GM12878 (cell line): ENCODE results near the gene SLC39A11. TPM values are rescaled to one million over a fixed set of nuclear protein-coding genes. Genes with fewer than 3 reads are reported as not detected.

Source experiments
- ATAC-seq: fragments of 200-7000 bp; cut with Tn5 transposase; 3 replicates; pipeline ENCODE4 v1.9.1; 2020; ENCODE audit warnings: mild to moderate bottlenecking, moderate library complexity
- BruUV-seq: library from RNA; stranded (reverse); fragments of 400-500 nt; replicated peaks from 2 replicates; lab custom pipeline; 2021; lab: Mats Ljungman, UMichigan
- CTCF ChIA-PET: fragments of 300-600 bp; sonication (Branson Sonifier 250); formaldehyde crosslinking; extraction: SDS; loops from one replicate; lab custom pipeline; 2021; ENCODE audit warnings: inconsistent platforms; lab: Yijun Ruan, JAX
- POLR2A ChIA-PET: fragments of 350-600 bp; formaldehyde crosslinking; extraction: SDS; loops from one replicate; lab custom pipeline; 2021; ENCODE audit warnings: inconsistent platforms; lab: Charles Lee
- RAD21 ChIA-PET: fragments of 300-600 bp; sonication (Branson Sonifier 250); formaldehyde crosslinking; loops from one replicate; lab custom pipeline; 2023; ENCODE audit warnings: antibody characterized with exemption; ENCODE audit not compliant: unreplicated experiment; lab: Charles Lee
- SMC1A ChIA-PET: fragments of 300-600 bp; sonication (Branson Sonifier 250); formaldehyde crosslinking; loops from one replicate; lab custom pipeline; 2023; ENCODE audit not compliant: unreplicated experiment, uncharacterized antibody; lab: Charles Lee
- DNase-seq: peaks from one replicate; pipeline ENCODE4 v3.0.0-alpha.2; 2011; ENCODE audit warnings: low read depth, low spot score
- FAIRE-seq: peaks from 3 replicates; lab custom pipeline; 2011; peaks lifted over from hg19 to GRCh38; lab: Jason Lieb, UNC
- H2AFZ ChIP-seq: 2 replicates; pipeline ENCODE4 v1.6.0; 2011; ENCODE audit warnings: low read depth, low read length, control low read depth; ENCODE audit not compliant: control insufficient read depth
- H3K27ac ChIP-seq: 2 replicates; pipeline ENCODE4 v1.5.1; 2011; ENCODE audit warnings: control low read depth; ENCODE audit not compliant: control insufficient read depth, insufficient read depth
- H3K27me3 ChIP-seq, 2 experiments: replicated peaks in 1 of 2; 2 replicates each; pipeline versions ENCODE4 v1.6.0 to v1.6.1; 2011; ENCODE audit warnings: low read length in 1 of 2; ENCODE audit not compliant: control insufficient read depth in 2 of 2, insufficient read depth in 2 of 2
- H3K36me3 ChIP-seq, 2 experiments: 2 replicates each; pipeline ENCODE4 v1.5.1; 2011; ENCODE audit warnings: low read length in 1 of 2; ENCODE audit not compliant: control insufficient read depth in 2 of 2, insufficient read depth in 2 of 2
- H3K4me1 ChIP-seq: 2 replicates; pipeline ENCODE4 v1.6.1; 2011; ENCODE audit warnings: mild to moderate bottlenecking, low read length, moderate library complexity, mixed read lengths; ENCODE audit not compliant: control insufficient read depth, insufficient read depth
- H3K4me2 ChIP-seq: 2 replicates; pipeline ENCODE4 v1.6.0; 2011; ENCODE audit warnings: control low read depth; ENCODE audit not compliant: control insufficient read depth, insufficient read depth
- H3K4me3 ChIP-seq: fragments of 200-600 bp; sonication (generic); 2 replicates; pipeline ENCODE4 v1.5.1; 2016
- H3K79me2 ChIP-seq: 2 replicates; pipeline ENCODE4 v1.6.0; 2011; ENCODE audit warnings: low read length; ENCODE audit not compliant: control insufficient read depth, insufficient read depth
- H3K9ac ChIP-seq: 2 replicates; pipeline ENCODE4 v1.8.0; 2011; ENCODE audit warnings: low read length, control low read depth, mixed read lengths; ENCODE audit not compliant: control insufficient read depth, insufficient read depth
- H3K9me3 ChIP-seq: replicated peaks from 3 replicates; pipeline ENCODE4 v1.5.1; 2011; ENCODE audit warnings: mild to moderate bottlenecking, low read length; ENCODE audit not compliant: control insufficient read depth, insufficient read depth
- H4K20me1 ChIP-seq: 2 replicates; pipeline ENCODE4 v1.6.0; 2011; ENCODE audit not compliant: control insufficient read depth, insufficient read depth
- ASH2L ChIP-seq: fragments of 300-600, 200-600 bp; sonication (generic); IDR thresholded peaks from 2 replicates; pipeline ENCODE4 v1.6.1; 2017; ENCODE audit warnings: low read depth, mild to moderate bottlenecking, borderline replicate concordance
- CHD1 ChIP-seq: IDR thresholded peaks from 2 replicates; pipeline ENCODE4 v1.6.1; 2012; ENCODE audit warnings: low read depth, low read length, improper control_type of control experiment
- CHD4 ChIP-seq: fragments of 200-600 bp; sonication (generic); IDR thresholded peaks from 2 replicates; pipeline ENCODE4 v1.6.1; 2016; ENCODE audit warnings: mild to moderate bottlenecking
- CREB1 ChIP-seq: IDR thresholded peaks from 2 replicates; pipeline ENCODE4 v1.6.1; 2012; ENCODE audit warnings: low read depth, mild to moderate bottlenecking, inconsistent platforms
- EED ChIP-seq: sonication (generic); IDR thresholded peaks from 2 replicates; pipeline ENCODE4 v1.6.1; 2016; ENCODE audit warnings: antibody characterized with exemption, low read depth
- FOS ChIP-seq: IDR thresholded peaks from 3 replicates; pipeline ENCODE4 v1.6.1; 2011; ENCODE audit warnings: borderline replicate concordance; ENCODE audit not compliant: insufficient read length; ENCODE audit errors: extremely low read depth
- FOXK2 ChIP-seq: fragments of 450-650 bp; IDR thresholded peaks from 2 replicates; pipeline ENCODE4 v1.6.1; 2017; ENCODE audit warnings: mild to moderate bottlenecking, moderate library complexity
- GABPA ChIP-seq: IDR thresholded peaks from 2 replicates; pipeline ENCODE4 v1.6.1; 2014; ENCODE audit warnings: antibody characterized with exemption, low read depth, mild to moderate bottlenecking, inconsistent platforms
- KAT2A ChIP-seq: conservative IDR thresholded peaks from 2 replicates; pipeline ENCODE4 v1.6.1; 2011; ENCODE audit warnings: low read depth, low read length; ENCODE audit not compliant: control insufficient read depth
- MAX ChIP-seq: IDR thresholded peaks from 2 replicates; pipeline ENCODE4 v1.6.1; 2012; ENCODE audit warnings: low read depth, low read length, improper control_type of control experiment
- MEF2A ChIP-seq: IDR thresholded peaks from 2 replicates; pipeline ENCODE4 v1.6.1; 2011; ENCODE audit warnings: low read depth, mild to moderate bottlenecking, low read length, moderate library complexity; ENCODE audit not compliant: insufficient read depth
- MTA2 ChIP-seq: fragments of 450-650 bp; IDR thresholded peaks from 2 replicates; pipeline ENCODE4 v1.6.1; 2016; ENCODE audit warnings: low read depth, mild to moderate bottlenecking, moderate library complexity
- NFYB ChIP-seq: IDR thresholded peaks from 2 replicates; pipeline ENCODE4 v1.6.1; 2011; ENCODE audit warnings: low read depth, mild to moderate bottlenecking, low read length, improper control_type of control experiment, moderate library complexity; ENCODE audit not compliant: insufficient read depth
- NR2C1 ChIP-seq: fragments of 450-650 bp; IDR thresholded peaks from 2 replicates; pipeline ENCODE4 v1.6.1; 2017; ENCODE audit warnings: antibody characterized with exemption, mild to moderate bottlenecking, moderate library complexity
- NR2C2 ChIP-seq: IDR thresholded peaks from 2 replicates; pipeline ENCODE4 v1.6.1; 2011; ENCODE audit warnings: borderline replicate concordance, low read depth; ENCODE audit not compliant: control insufficient read depth, insufficient read length
- POLR2AphosphoS5 ChIP-seq: IDR thresholded peaks from 2 replicates; pipeline ENCODE4 v1.6.1; 2011; ENCODE audit warnings: mild to moderate bottlenecking, low read length, inconsistent platforms
- RELB ChIP-seq: fragments of 450-650 bp; IDR thresholded peaks from 2 replicates; pipeline ENCODE4 v1.6.1; 2017; ENCODE audit warnings: low read depth, mild to moderate bottlenecking, moderate library complexity
- SMAD5 ChIP-seq: IDR thresholded peaks from 2 replicates; pipeline ENCODE4 v1.6.1; 2016; ENCODE audit warnings: antibody characterized with exemption, low read depth
- ZBTB11 ChIP-seq: fragments of 450-650 bp; formaldehyde crosslinking; IDR thresholded peaks from 2 replicates; pipeline ENCODE4 v1.5.0; 2022; ENCODE audit warnings: mild to moderate bottlenecking, missing genetic modification characterization
- WGBS: methylation state at CpG from one replicate; pipeline ENCODE4 v1.1.6; 2016; ENCODE audit warnings: low lambda C conversion rate; ENCODE audit not compliant: insufficient replicate concordance, insufficient coverage; ENCODE audit errors: missing lambda C conversion rate; 5-methylcytosine and 5-hydroxymethylcytosine counted together
- in situ Hi-C: fragments of 300-500 bp; cut with MboI; formaldehyde crosslinking; loops from 9 replicates; pipeline ENCODE4 v1.14.3; 2018; ENCODE audit warnings: mixed read lengths
- intact Hi-C: fragments of 100-400 bp; cut with micrococcal nuclease; formaldehyde crosslinking; loops from one replicate; pipeline ENCODE4 v1.14.2; 2022; ENCODE audit not compliant: unreplicated experiment
- polyA plus RNA-seq, 11 experiments: library from polyadenylated mRNA; depleted of rRNA in 4 of 11; unstranded in 6 of 11; stranded (reverse) in 5 of 11; fragments of >200 nt; fragmentation: Nextera tagmentation in 4 of 11; fragmentation: Illumina TruSeq in 1 of 11; extraction: Ambion mirVana in 4 of 11; extraction: Trizol in 1 of 11; gene quantifications; 1 replicate in 1 of 11; 2 replicates in 10 of 11; pipeline versions ENCODE4 v1.2.1 to v1.2.3, GENCODE V29; 2011 to 2016; ENCODE audit warnings: inconsistent platforms in 2 of 11, missing spikeins in 2 of 11, low read depth in 1 of 11
- total RNA-seq, 4 experiments: library from RNA; depleted of rRNA in 3 of 4; stranded (reverse); fragments of >200 nt in 3 of 4; fragmentation: Illumina TruSeq in 1 of 4; extraction: Trizol in 1 of 4; gene quantifications; 2 replicates each; pipeline versions ENCODE4 v1.2.1 to v1.2.3, GENCODE V29; 2013 to 2021

SLC39A11 gene
- total and polyA plus RNA-seq, 10 of the 15 experiments (the other 5 are each of a cell fraction or from before 2014, with no cell fraction given), result 8.6 to 23.8 (median 14.0) TPM

- intact Hi-C loops, result no loop called here
- DNase-seq (no peak), FAIRE-seq (no peak), ATAC-seq (no peak)
- Histone ChIP-seq H2AFZ (no peak overlapping the region), H3K27ac (no peak overlapping the region), H3K36me3 (peaks cover 0 to 2% of the 10 kb centered on the region in 2 experiments; a peak in 1 of 4 replicates), H3K9me3 (peaks cover 14% of the 10 kb centered on the region; the same call in 2 of the 3 replicates), H3K4me3 (no peak overlapping the region), H4K20me1 (no peaks in the 10 kb centered on the region), H3K4me2 (no peak overlapping the region), H3K79me2 (no peaks in the 10 kb centered on the region), H3K9ac (no peak overlapping the region), H3K4me1 (no peaks in the 10 kb centered on the region), H3K27me3 (no peaks in the 10 kb centered on the region)
- ChIA-PET SMC1A (no interaction called here), POLR2A (no interaction called here), CTCF (interaction anchor here (1.3 kb wide), 1 partner anchor 72 kb away, joined by 3 read pairs; no protein-coding TSS in a partner anchor), RAD21 (no interaction called here)
- BruUV-seq, result no TSS peak
- in situ Hi-C loops, result no loop called here
- WGBS, result 96% methylated on average over 5 of the region's 5 CpGs
- no peak for TF ChIP-seq NR2C2
- no peak for TF ChIP-seq MEF2A
- no peak for TF ChIP-seq FOXK2
- no peak for TF ChIP-seq FOS
- no peak for TF ChIP-seq NR2C1
- no peak for TF ChIP-seq ASH2L
- TF ChIP-seq NFYB, result no peak
- TF ChIP-seq MAX, result no peak
- no peak for TF ChIP-seq MTA2
- TF ChIP-seq KAT2A, result no peak
- no peak for TF ChIP-seq RELB
- no peak for TF ChIP-seq CREB1
- no peak for TF ChIP-seq POLR2AphosphoS5
- no peak for TF ChIP-seq EED
- no peak for TF ChIP-seq CHD4
- TF ChIP-seq GABPA, result no peak
- TF ChIP-seq ZBTB11, result no peak
- TF ChIP-seq CHD1, result no peak
- no peak for TF ChIP-seq SMAD5
These were observed 299.7 kb downstream of the SLC39A11 start for GRCh38 chr17:72792771-72793170.
